ENCODE measurements around the gene ZFYVE27. TPM values are rescaled to one million over a fixed set of nuclear protein-coding genes. Genes with fewer than 3 reads are reported as not detected.

Gene ZFYVE27
- total RNA-seq, 1 donor from 2014 or later = 27.0 TPM

- DNase-seq (ENCODE audit: extremely low spot score, unreplicated experiment) = peak; percentile 88
- H3K27ac Mint-ChIP-seq (ENCODE audit: unreplicated experiment) = peak within 1 kb of the TSS; percentile 99
- no peak for TF ChIP-seq CTCF (IDR thresholded peaks at IDR 0.05)
- no peaks in the 10 kb centered on the region for H3K9me3 Mint-ChIP-seq (ENCODE audit: unreplicated experiment)
- H3K27me3 Mint-ChIP-seq (ENCODE audit: unreplicated experiment) = no peaks in the 10 kb centered on the region
- peak within 1 kb of the TSS; percentile 99 for H3K4me3 Mint-ChIP-seq (ENCODE audit: unreplicated experiment)
- H3K36me3 Mint-ChIP-seq (ENCODE audit: unreplicated experiment) = peaks cover 7% of the 10 kb centered on the region
- H3K4me1 Mint-ChIP-seq (ENCODE audit: unreplicated experiment) = peaks cover 62% of the 10 kb centered on the region
Observed at GRCh38 chr10:97713339-97713825, 23.5 kb upstream of the ZFYVE27 start, which contains the start of gene MARVELD1. TSS of gene MARVELD1 (plus strand) at chr10:97713730. CDS start at chr10:97713877, 147 bp downstream.

GRCh38 chr10:97713826-97714400 is 23.0 kb upstream of the ZFYVE27 start:
- peak; percentile 89 for DNase-seq (ENCODE audit: extremely low spot score, unreplicated experiment)
- no peaks in the 10 kb centered on the region for H3K27me3 Mint-ChIP-seq (ENCODE audit: unreplicated experiment)
- H3K4me1 Mint-ChIP-seq (ENCODE audit: unreplicated experiment) = peaks cover 65% of the 10 kb centered on the region
- H3K4me3 Mint-ChIP-seq (ENCODE audit: unreplicated experiment) = peak overlapping the region; percentile 99
- H3K27ac Mint-ChIP-seq (ENCODE audit: unreplicated experiment) = peak overlapping the region; percentile 99
- peaks cover 10% of the 10 kb centered on the region for H3K36me3 Mint-ChIP-seq (ENCODE audit: unreplicated experiment)
- no peaks in the 10 kb centered on the region for H3K9me3 Mint-ChIP-seq (ENCODE audit: unreplicated experiment)
- peak; percentile 33 for TF ChIP-seq CTCF (IDR thresholded peaks at IDR 0.05)

GRCh38 chr10:97714401-97715258 is 22.3 kb upstream of the ZFYVE27 start:
- Mint-ChIP-seq H3K27ac (ENCODE audit: unreplicated experiment) (peak overlapping the region; percentile 99), H3K27me3 (ENCODE audit: unreplicated experiment) (no peaks in the 10 kb centered on the region), H3K9me3 (ENCODE audit: unreplicated experiment) (no peaks in the 10 kb centered on the region), H3K36me3 (ENCODE audit: unreplicated experiment) (peaks cover 15% of the 10 kb centered on the region), H3K4me3 (ENCODE audit: unreplicated experiment) (peak overlapping the region; percentile 99), H3K4me1 (ENCODE audit: unreplicated experiment) (peaks cover 61% of the 10 kb centered on the region)
- TF ChIP-seq CTCF (IDR thresholded peaks at IDR 0.05) = no peak
- peak; percentile 92 for DNase-seq (ENCODE audit: extremely low spot score, unreplicated experiment)

DNA sequence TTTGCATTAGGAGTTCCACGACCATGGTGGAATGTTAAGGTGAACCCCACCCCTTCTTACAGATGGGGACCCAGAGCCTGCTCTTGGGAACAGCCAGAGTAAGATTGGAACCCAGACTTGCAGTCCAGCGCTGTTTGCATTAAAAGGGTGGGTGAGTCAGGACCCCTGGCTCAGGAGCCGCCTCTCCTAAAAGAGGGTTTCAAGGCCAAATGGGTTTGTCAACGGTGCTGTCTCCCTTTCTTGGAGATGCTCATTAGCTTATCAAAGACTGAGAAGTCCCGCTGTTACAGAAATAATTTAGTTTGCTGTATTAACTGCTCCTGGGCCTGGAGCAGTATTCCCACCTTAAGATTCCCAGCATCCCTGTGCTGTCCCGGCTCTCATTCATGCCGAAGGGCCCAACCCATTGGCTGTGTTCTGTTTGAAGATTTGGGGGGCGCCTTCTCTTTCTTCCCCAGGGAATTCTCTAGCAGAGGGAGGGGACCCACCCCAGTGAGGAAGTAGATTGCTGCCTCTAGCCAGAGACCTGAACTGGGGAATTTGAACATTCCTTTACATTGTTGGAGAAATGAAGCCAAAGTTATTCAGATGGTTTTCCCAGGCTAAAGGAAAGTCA is 21.6 kb upstream of the ZFYVE27 start:
- DNase-seq (ENCODE audit: extremely low spot score, unreplicated experiment) = no peak
- Mint-ChIP-seq H3K4me1 (ENCODE audit: unreplicated experiment) (peaks cover 56% of the 10 kb centered on the region), H3K4me3 (ENCODE audit: unreplicated experiment) (peak overlapping the region; percentile 99), H3K27ac (ENCODE audit: unreplicated experiment) (peak overlapping the region; percentile 99), H3K36me3 (ENCODE audit: unreplicated experiment) (peaks cover 17% of the 10 kb centered on the region), H3K27me3 (ENCODE audit: unreplicated experiment) (no peaks in the 10 kb centered on the region), H3K9me3 (ENCODE audit: unreplicated experiment) (no peaks in the 10 kb centered on the region)
- TF ChIP-seq CTCF (IDR thresholded peaks at IDR 0.05) = no peak

Measured in osteocyte (in vitro differentiated cells).